Endothelial cell of umbilical vein (primary cell): ENCODE results near the gene CALCA.

ENCODE experiments used
- CTCF ChIP-seq, 2 donors: IDR thresholded peaks; 1 replicate in 1 of 2; 2 replicates in 1 of 2; pipeline ENCODE4 v1.5.1; 2011; ENCODE audit warnings: low read length in 2 of 2, mild to moderate bottlenecking in 2 of 2, moderate library complexity in 2 of 2, control low read depth in 1 of 2, inconsistent platforms in 1 of 2, low read depth in 1 of 2; ENCODE audit not compliant: insufficient read depth in 1 of 2; ENCODE audit errors: extremely low read depth in 1 of 2
- EZH2 ChIP-seq: IDR thresholded peaks from 2 replicates; pipeline ENCODE4 v1.6.1; 2012; ENCODE audit warnings: borderline replicate concordance, low read depth, mild to moderate bottlenecking, moderate library complexity, low read length, inconsistent platforms; ENCODE audit not compliant: severe bottlenecking
- JUN ChIP-seq: IDR thresholded peaks from 2 replicates; pipeline ENCODE4 v1.6.1; 2011; ENCODE audit warnings: borderline replicate concordance, low read depth; ENCODE audit not compliant: insufficient read length, insufficient read depth
- MAX ChIP-seq: IDR thresholded peaks from 2 replicates; pipeline ENCODE4 v1.6.1; 2011; ENCODE audit not compliant: insufficient read depth, insufficient read length
- POLR2A ChIP-seq: IDR thresholded peaks from 2 replicates; pipeline ENCODE4 v1.6.1; 2012; ENCODE audit warnings: low read depth, mild to moderate bottlenecking, control low read depth, low read length
- POLR2AphosphoS5 ChIP-seq: IDR thresholded peaks from 2 replicates; pipeline ENCODE4 v1.6.1; 2012; ENCODE audit warnings: low read depth, mild to moderate bottlenecking, control low read depth, low read length, moderate library complexity; ENCODE audit not compliant: insufficient read depth

GRCh38 chr11:15006139-15006759 lies 34.1 kb upstream of the CALCA start:
- TF ChIP-seq MAX (peak; percentile 15), POLR2A (no peak), CTCF (IDR thresholded peaks at IDR 0.05; ENCODE audit: extremely low read depth in 1 of 2, insufficient read depth in 1 of 2, low read depth in 1 of 2, low read length in 2 of 2) (peak in 1 of 2 donors; percentile 46), JUN (no peak), POLR2AphosphoS5 (no peak), EZH2 (no peak)
